ENCODE data around the gene LDLRAD3.

GRCh38 chr11:36103933-36104530 is 160.2 kb downstream of the LDLRAD3 start:
- TF ChIP-seq, protein P1, sequence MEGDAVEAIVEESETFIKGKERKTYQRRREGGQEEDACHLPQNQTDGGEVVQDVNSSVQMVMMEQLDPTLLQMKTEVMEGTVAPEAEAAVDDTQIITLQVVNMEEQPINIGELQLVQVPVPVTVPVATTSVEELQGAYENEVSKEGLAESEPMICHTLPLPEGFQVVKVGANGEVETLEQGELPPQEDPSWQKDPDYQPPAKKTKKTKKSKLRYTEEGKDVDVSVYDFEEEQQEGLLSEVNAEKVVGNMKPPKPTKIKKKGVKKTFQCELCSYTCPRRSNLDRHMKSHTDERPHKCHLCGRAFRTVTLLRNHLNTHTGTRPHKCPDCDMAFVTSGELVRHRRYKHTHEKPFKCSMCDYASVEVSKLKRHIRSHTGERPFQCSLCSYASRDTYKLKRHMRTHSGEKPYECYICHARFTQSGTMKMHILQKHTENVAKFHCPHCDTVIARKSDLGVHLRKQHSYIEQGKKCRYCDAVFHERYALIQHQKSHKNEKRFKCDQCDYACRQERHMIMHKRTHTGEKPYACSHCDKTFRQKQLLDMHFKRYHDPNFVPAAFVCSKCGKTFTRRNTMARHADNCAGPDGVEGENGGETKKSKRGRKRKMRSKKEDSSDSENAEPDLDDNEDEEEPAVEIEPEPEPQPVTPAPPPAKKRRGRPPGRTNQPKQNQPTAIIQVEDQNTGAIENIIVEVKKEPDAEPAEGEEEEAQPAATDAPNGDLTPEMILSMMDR (IDR thresholded peaks at IDR 0.05; ENCODE audit: low read depth, low read length, poor library complexity, severe bottlenecking): no peak
- TF ChIP-seq EZH2phosphoT487 (IDR thresholded peaks at IDR 0.05; ENCODE audit: borderline replicate concordance, low read length): no peak

All from DOHH2 (cell line).